ENCODE measurements around the gene HSPA12B.

- TF ChIP-seq CTCF (conservative IDR thresholded peaks at IDR 0.05; ENCODE audit: low read depth, low read length) (no peak), EZH2 (IDR thresholded peaks at IDR 0.05; ENCODE audit: borderline replicate concordance, low read depth, low read length, poor library complexity, severe bottlenecking) (no peak)
These were observed 25.0 kb upstream of the HSPA12B start for GRCh38 chr20:3707508-3707899.

Data from A673 (cell line).